Nephron progenitor cell (in vitro differentiated cells): Measurements from ENCODE around the gene CNNM2.

Experiments used
- DNase-seq: peaks from one replicate; pipeline ENCODE4 v3.0.0; 2021
- H3K27ac Mint-ChIP-seq: 2 replicates; pipeline ENCODE4 v1.8.0; 2021; ENCODE audit warnings: mild to moderate bottlenecking, moderate library complexity, mixed read lengths
- H3K27me3 Mint-ChIP-seq: 2 replicates; pipeline ENCODE4 v1.8.0; 2021; ENCODE audit warnings: mild to moderate bottlenecking, low read depth, mixed read lengths; ENCODE audit not compliant: poor library complexity
- H3K36me3 Mint-ChIP-seq: 2 replicates; pipeline ENCODE4 v1.8.0; 2021; ENCODE audit warnings: low read depth, mixed read lengths
- H3K4me1 Mint-ChIP-seq: 2 replicates; pipeline ENCODE4 v1.8.0; 2021; ENCODE audit warnings: mixed read lengths
- H3K4me3 Mint-ChIP-seq: 2 replicates; pipeline ENCODE4 v1.8.0; 2021; ENCODE audit warnings: mild to moderate bottlenecking, moderate library complexity, mixed read lengths
- H3K9me3 Mint-ChIP-seq: 2 replicates; pipeline ENCODE4 v1.8.0; 2021; ENCODE audit warnings: mild to moderate bottlenecking, moderate library complexity, mixed read lengths
- TF ChIP-seq, protein P1 (sequence below): fragments of 200-600 bp; sonication (generic); IDR thresholded peaks from 2 replicates; pipeline ENCODE4 v1.5.0; 2021; ENCODE audit warnings: antibody characterized with exemption

The CNNM2 gene

DNA sequence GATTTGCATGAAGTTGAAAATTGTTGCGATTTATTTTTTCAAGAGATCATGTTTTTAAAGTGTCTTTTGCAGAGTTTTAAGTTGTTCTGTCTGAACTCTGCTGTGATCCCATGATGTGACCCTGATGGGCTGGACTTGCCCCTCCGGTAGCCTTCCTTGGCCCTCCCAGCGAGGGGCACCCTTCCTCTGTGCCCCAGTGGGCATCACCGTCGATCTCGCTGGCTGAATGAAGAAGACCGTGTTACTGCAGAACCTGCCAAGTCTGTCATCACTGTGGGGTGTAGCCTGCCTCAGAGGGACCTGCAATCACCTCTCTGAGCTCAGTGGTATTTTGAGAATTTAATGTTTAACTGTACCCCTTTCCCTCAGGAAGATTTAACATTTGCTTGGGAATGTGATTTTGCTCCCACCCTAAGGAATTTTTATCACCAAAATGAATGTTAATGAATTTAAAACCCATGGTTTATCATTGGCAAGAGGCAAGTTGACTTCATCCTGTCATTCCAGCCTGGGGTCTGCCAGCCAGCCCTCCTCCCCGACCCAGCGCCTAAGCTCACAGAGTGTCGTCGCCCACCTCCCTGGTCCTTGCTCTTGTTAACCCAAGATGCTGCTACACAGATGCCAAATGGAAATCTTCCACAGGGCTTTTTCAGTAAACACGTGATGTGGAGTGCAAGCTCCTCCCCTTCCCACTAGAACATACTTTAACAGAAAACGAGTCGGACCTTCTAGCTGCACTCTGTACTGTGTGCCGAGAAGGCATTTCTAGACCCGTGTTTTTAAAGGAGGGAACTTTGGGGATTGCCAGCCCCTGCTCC lies 159.6 kb downstream of the CNNM2 start:
- Mint-ChIP-seq H3K4me3 (no peak overlapping the region), H3K4me1 (no peaks in the 10 kb centered on the region), H3K36me3 (peaks cover 19% of the 10 kb centered on the region), H3K9me3 (no peaks in the 10 kb centered on the region), H3K27me3 (peaks cover 5% of the 10 kb centered on the region), H3K27ac (no peak overlapping the region)
- DNase-seq: no peak
- TF ChIP-seq, protein P1, sequence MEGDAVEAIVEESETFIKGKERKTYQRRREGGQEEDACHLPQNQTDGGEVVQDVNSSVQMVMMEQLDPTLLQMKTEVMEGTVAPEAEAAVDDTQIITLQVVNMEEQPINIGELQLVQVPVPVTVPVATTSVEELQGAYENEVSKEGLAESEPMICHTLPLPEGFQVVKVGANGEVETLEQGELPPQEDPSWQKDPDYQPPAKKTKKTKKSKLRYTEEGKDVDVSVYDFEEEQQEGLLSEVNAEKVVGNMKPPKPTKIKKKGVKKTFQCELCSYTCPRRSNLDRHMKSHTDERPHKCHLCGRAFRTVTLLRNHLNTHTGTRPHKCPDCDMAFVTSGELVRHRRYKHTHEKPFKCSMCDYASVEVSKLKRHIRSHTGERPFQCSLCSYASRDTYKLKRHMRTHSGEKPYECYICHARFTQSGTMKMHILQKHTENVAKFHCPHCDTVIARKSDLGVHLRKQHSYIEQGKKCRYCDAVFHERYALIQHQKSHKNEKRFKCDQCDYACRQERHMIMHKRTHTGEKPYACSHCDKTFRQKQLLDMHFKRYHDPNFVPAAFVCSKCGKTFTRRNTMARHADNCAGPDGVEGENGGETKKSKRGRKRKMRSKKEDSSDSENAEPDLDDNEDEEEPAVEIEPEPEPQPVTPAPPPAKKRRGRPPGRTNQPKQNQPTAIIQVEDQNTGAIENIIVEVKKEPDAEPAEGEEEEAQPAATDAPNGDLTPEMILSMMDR: no peak

GRCh38 chr10:103078309-103078615 lies 160.2 kb downstream of the CNNM2 start:
- peaks cover 23% of the 10 kb centered on the region for H3K36me3 Mint-ChIP-seq
- TF ChIP-seq, protein P1: no peak

GRCh38 chr10:103078676-103079075 lies 160.6 kb downstream of the CNNM2 start:
- no peaks in the 10 kb centered on the region for H3K27me3 Mint-ChIP-seq
- TF ChIP-seq, protein P1: no peak
- H3K27ac Mint-ChIP-seq: no peak overlapping the region
- DNase-seq: no peak
- no peaks in the 10 kb centered on the region for H3K4me1 Mint-ChIP-seq
- no peak overlapping the region for H3K4me3 Mint-ChIP-seq
- no peaks in the 10 kb centered on the region for H3K9me3 Mint-ChIP-seq
- peaks cover 26% of the 10 kb centered on the region for H3K36me3 Mint-ChIP-seq

More at GRCh38 chr10:103078309-103078615, 160.2 kb downstream of the CNNM2 start:
- Mint-ChIP-seq H3K4me3 (no peak overlapping the region), H3K9me3 (no peaks in the 10 kb centered on the region), H3K27me3 (peaks cover 2% of the 10 kb centered on the region), H3K4me1 (no peaks in the 10 kb centered on the region), H3K27ac (no peak overlapping the region)
- no peak for DNase-seq

GRCh38 chr10:103079100-103079499 lies 161.0 kb downstream of the CNNM2 start:
- Mint-ChIP-seq H3K27me3 (no peaks in the 10 kb centered on the region), H3K4me3 (no peak overlapping the region), H3K4me1 (no peaks in the 10 kb centered on the region), H3K27ac (no peak overlapping the region), H3K36me3 (peaks cover 26% of the 10 kb centered on the region), H3K9me3 (no peaks in the 10 kb centered on the region)
- TF ChIP-seq, protein P1: no peak
- no peak for DNase-seq

GRCh38 chr10:103079946-103080345 lies 161.9 kb downstream of the CNNM2 start:
- no peak for DNase-seq
- peaks cover 26% of the 10 kb centered on the region for H3K36me3 Mint-ChIP-seq
- no peak overlapping the region for H3K27ac Mint-ChIP-seq

More at GRCh38 chr10:103079946-103080345, 161.9 kb downstream of the CNNM2 start:
- no peak overlapping the region for H3K4me3 Mint-ChIP-seq
- no peaks in the 10 kb centered on the region for H3K9me3 Mint-ChIP-seq
- no peaks in the 10 kb centered on the region for H3K27me3 Mint-ChIP-seq
- no peaks in the 10 kb centered on the region for H3K4me1 Mint-ChIP-seq
- TF ChIP-seq, protein P1: no peak
